Measurements from ENCODE around the gene LRP1B. TPM values are rescaled to one million over a fixed set of nuclear protein-coding genes. Genes with fewer than 3 reads are reported as not detected.

LRP1B gene
- total RNA-seq, 2 donors from 2014 or later = 0.52 to 3.0 TPM

- Histone ChIP-seq H3K27me3 (no peaks in the 10 kb centered on the region), H3K9me3 (no peaks in the 10 kb centered on the region), H3K4me3 (no peak overlapping the region), H3K27ac (no peak overlapping the region), H3K36me3 (replicated peaks in 1 of 2; ENCODE audit: insufficient read depth in 1 of 2, low read depth in 2 of 2) (no peaks in the 10 kb centered on the region), H3K4me1 (no peaks in the 10 kb centered on the region)
- 81 to 82% methylated on average over 4 of the region's 4 CpGs for WGBS, 2 donors
- intact Hi-C loops (cut with DNase I) = no loop called here
- ATAC-seq = no peak
- no peak for TF ChIP-seq CTCF (IDR thresholded peaks at IDR 0.05)
- no peak for TF ChIP-seq POLR2A (IDR thresholded peaks at IDR 0.05)
- DNase-seq = no peak
Measured at GRCh38 chr2:140186313-140186712, 1944.5 kb downstream of the LRP1B start.

GRCh38 chr2:140185076-140185475 lies 1945.7 kb downstream of the LRP1B start:
- DNase-seq (no peak), ATAC-seq (no peak)
- H3K4me1 ChIP-seq = no peaks in the 10 kb centered on the region
- H3K9me3 ChIP-seq = no peaks in the 10 kb centered on the region
- TF ChIP-seq POLR2A (IDR thresholded peaks at IDR 0.05) (no peak), CTCF (IDR thresholded peaks at IDR 0.05) (no peak)
- H3K27ac ChIP-seq = no peak overlapping the region
- H3K27me3 ChIP-seq = no peaks in the 10 kb centered on the region
- intact Hi-C loops (cut with DNase I) = no loop called here
- H3K4me3 ChIP-seq = no peak overlapping the region
- H3K36me3 ChIP-seq (replicated peaks in 1 of 2; ENCODE audit: insufficient read depth in 1 of 2, low read depth in 2 of 2) = no peaks in the 10 kb centered on the region

DNA sequence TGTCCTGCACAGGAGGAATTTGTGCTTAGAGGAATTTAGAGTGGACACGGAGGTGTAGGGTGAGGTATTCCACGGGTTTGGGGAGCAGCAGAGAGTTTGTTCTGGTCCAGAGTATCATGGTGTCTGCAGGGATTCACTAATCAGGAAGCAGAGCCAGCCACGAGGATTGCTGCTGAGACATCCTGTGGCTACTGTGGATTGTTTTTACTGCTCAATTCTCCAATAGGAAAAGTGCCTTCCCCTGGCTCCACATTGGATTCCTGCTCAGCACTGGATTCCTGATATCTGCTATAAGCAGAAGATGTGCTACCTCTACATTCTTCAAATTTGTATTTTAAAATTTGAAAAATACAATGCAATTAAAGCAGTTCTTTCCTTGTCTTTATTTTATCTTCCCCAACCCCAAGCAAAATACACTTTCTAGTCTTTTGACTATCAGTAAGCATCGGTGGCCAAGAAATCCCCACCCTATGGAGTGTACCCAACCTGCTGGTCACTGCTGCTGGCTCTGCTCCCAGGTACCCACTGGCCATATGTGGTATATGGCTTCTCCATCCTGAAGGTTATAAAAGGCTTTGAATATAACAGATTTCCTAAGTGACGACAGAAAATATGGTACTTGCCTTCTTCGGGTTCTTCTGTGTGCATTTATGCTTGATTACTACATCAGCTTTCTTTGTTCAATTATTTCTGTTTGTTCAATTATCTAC lies 1947.6 kb downstream of the LRP1B start:
- WGBS, 2 donors = 67 to 70% methylated on average over 6 of the region's 6 CpGs
- DNase-seq (no peak), ATAC-seq (no peak)
- Histone ChIP-seq H3K4me3 (no peak overlapping the region), H3K27me3 (no peaks in the 10 kb centered on the region), H3K9me3 (no peaks in the 10 kb centered on the region), H3K36me3 (replicated peaks in 1 of 2; ENCODE audit: insufficient read depth in 1 of 2, low read depth in 2 of 2) (no peaks in the 10 kb centered on the region), H3K4me1 (no peaks in the 10 kb centered on the region), H3K27ac (no peak overlapping the region)
- intact Hi-C loops (cut with DNase I) = no loop called here
- TF ChIP-seq CTCF (IDR thresholded peaks at IDR 0.05) = no peak
- TF ChIP-seq POLR2A (IDR thresholded peaks at IDR 0.05) = no peak

Small RNAs within 50 kb of the gene (microRNA-seq; reads per million reads assigned to microRNA genes)
- gene MIR7157 (ENCODE audit: borderline number of aligned reads in 2 of 2, borderline replicate concordance in 2 of 2) = 0 reads per million in 2 donors

Small RNAs within 50 kb of the gene (small RNA-seq; reads per million reads assigned to genes)
- gene AC068287.1 (not detected), gene MTCO1P44 (not detected), gene RF00019 (not detected), gene RF02271 (not detected), gene RNU6-904P (not detected)
